Fibroblast of the conjunctiva (primary cell): ENCODE data around the gene MAGOH.
"Not testable (repeated sequence)": the region's sequence is repeated elsewhere in the genome, so short reads cannot be mapped to it uniquely, and the experiment has no call there.

Source experiments
- DNase-seq: peaks from one replicate; pipeline ENCODE4 v3.0.0-alpha.2; 2010; ENCODE audit warnings: low read depth

Gene MAGOH

DNA sequence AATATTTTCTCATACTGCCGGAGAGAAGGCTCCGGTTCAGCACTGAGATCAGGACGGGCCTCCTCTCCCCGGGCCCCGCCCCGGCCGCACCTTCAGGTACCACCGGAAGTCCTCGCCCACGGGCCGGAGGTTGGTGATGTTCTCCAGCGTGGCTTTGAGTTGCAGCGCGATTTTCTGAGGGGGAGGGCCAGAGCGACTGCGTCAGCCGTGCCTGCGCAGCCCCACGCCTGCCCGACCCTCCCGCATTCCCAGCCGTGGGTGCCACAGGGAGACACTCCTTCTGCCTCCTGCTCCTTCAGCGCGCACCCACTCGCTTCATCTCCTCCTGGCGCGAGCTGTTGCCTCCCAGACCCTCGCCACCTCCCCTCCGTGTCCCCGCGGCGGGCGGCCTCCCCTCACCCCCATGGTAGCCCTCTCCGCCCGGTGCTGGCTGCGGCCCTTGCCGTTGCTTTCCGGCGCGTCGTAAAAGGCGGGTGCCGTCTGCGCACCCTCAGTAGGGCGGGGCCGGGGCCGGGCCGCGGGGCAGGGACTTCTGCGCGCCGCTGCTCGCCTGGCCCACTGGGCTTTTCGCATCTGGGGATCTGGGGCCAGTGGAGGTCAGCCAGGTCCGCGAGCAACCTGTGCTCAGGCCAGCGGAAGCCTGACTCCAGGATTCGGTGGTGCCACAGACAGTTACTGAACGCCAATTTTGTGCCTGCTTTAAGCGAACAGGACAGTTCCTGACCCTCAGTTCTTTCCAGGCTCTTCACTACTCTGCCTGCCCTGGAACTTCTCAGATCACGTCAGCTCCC is 18.0 kb downstream of the MAGOH start, which contains the start of gene CZIB:
Gene CZIB (minus strand): TSS at position 464 of the 791 bp plus-strand sequence. CDS start 59 bp downstream, at position 405.
- peak; percentile 69 for DNase-seq

DNA sequence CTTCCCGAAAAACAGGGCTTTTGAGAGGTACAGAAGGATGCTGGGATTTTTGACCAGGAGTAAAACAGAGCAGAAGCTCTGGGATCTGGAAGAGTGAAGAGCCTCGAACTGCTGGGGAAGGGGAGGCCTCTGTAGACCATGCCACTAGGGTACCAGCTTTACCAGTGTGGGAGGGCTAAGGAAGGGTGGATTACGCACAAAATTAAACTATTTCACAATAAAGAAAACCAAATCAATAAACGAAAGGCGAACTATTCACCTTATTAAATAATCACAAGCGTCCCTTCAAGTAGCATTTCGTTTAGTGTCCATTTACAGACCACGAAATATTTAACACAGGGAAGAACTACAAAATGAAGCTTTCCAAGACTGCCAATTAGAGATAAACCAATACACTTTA is 18.6 kb downstream of the MAGOH start:
- DNase-seq = no peak

DNA sequence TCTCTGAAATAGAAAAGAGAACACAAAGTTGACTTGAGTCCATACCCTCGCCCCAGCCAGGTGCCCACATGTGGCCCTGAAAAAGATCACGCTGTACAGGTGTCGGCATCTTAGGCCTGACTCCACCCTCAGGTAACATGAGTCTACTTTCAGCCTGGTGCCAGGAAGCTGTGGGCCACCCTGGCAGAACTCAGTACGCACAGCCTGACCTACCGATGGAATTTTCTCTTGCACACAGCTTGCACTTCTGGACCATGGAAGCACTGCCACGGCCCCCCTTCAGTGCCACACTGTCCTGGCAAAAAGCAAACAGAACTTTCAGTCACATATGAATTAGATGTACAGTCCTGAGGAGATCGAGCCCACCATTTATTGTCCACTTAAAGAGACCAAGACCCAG is 20.1 kb downstream of the MAGOH start:
- DNase-seq = no peak

DNA sequence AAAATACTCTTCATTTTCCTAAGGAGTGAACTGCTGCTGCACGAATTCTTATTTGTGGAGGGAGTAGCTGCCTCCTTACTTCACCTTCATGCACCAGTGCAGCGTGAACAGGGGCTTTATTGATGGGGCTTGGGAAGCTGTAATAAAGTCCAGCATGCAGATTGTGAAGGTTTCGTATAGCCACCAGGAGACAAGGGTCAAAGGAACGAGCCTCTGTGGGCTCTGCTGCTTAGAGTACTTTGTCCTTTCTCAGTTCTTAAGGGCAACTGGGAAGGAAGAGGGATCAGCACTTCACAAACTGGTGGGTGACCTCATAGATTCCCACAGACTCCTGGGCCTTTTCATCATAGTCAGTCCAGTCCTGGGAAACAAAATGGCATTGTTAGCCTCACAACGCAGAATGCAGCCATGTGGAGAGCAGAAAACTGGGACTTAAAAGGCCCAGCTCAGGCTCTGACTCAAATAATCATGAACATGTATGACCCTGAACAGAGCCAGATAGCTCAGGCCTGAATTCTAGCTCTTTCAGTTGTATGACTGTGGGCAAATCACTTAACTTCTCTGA is 23.9 kb downstream of the MAGOH start:
- DNase-seq = no peak

DNA sequence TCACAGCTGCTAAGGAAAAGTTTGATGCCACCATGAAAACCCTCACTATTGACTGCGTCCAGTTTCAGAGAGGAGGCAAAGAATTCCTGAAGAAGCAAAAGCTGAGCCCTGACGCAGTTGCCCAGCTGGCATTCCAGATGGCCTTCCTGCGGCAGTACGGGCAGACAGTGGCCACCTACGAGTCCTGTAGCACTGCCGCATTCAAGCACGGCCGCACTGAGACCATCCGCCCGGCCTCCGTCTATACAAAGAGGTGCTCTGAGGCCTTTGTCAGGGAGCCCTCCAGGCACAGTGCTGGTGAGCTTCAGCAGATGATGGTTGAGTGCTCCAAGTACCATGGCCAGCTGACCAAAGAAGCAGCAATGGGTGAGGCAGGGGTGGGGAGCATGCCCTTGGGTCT is 27.4 kb downstream of the MAGOH start:
- no peak for DNase-seq

DNA sequence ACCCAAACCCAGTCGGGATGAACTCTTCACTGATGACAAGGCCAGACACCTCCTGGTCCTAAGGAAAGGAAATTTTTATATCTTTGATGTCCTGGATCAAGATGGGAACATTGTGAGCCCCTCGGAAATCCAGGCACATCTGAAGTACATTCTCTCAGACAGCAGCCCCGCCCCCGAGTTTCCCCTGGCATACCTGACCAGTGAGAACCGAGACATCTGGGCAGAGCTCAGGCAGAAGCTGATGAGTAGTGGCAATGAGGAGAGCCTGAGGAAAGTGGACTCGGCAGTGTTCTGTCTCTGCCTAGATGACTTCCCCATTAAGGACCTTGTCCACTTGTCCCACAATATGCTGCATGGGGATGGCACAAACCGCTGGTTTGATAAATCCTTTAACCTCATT is 28.0 kb downstream of the MAGOH start:
- no peak for DNase-seq

DNA sequence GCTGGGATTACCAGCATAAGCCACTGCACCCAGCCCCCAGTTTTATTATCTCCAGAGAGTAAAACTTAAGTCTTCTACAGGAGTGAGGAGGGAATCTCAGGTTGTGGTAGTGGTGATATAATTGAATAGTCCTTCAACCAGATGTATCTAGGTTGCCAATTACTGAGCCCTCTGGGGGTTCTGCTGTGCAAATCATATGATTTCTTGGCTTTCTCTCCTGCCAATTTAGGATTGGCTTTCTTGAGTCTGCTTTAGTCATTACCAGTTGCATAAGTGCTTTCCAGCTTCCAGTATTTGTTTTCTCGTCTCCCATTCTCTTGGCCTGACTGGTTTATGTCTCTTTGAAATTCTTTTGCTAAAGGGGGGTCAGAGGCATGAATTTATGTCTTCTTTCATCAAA is 30.6 kb downstream of the MAGOH start:
- DNase-seq = peak; percentile 60

DNA sequence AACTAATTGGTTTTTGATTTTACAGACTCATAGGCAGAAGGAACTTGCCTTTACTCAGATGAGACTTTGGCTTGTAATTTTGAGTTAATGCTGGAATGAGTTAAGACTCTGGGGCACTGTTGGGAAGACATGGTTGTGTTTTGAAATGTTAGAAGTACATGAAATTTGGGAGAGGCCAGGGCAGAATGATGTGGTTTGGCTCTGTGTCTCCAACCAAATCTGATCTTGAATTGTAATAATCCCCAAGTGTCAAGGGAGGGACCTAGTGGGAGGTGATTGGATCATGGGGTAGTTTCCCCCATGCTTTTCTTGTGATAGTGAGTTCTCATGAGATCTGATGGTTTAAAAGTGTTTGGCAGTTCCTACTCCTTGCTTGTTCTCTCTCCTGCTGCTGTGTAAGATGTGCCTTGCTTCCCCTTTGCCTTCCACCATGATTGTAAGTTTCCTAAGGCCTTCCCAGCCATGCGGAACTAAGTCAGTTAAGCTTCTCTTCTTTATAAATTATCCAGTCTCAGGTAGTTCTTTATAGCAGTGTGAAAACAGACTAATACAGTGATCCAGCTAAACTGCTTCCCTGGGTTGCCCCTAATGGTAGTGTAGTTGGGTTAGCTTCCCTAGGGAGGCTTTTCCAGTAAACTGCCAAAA is 31.5 kb downstream of the MAGOH start:
- no peak for DNase-seq

DNA sequence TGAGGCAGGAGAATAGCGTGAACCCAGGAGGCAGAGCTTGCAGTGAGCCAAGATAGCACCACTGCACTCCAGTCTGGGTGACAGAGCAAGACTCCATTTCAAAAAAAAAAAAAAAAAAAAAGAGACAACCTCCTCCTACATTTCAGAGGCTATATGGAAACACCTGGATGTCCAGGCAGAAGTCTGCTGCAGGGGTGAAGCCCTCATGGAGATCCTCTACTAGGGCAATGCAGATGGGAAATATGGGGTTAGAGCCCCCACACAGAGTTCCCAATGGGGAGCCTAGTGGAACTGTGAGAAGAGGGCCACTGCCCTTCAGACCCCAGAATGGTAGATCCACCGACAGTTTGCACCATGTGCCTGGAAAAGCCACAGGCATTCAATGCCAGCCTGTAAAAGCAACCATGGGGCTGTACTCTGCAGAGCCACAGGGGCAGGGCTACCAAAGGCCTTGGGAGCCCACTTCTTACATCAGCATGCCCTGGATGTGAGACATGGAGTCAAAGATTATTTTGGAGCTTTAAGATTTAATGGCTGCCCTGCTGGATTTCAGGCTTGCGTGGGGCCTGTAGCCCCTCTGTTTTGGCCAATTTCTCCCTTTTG is 32.1 kb downstream of the MAGOH start:
- not testable (repeated sequence) for DNase-seq

DNA sequence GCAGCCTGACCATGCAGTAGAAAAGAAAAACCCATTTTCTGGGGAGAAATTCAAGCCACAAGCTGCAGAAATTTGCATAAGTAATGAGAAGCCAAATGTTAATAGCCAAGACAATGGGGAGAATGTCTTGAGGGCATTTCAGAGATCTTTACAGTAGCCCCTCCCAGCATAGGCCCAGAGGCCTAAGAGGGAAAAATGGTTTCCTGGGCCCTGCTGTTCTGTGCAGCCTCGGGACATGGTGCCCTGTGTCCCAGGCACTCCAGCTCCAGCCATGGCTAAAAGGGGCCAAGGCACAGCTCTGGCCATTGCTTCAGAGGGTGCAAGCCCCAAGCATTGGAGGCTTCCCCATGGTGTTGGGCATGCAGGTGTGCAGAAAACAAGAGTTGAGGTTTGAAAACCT is 32.8 kb downstream of the MAGOH start:
- DNase-seq = not testable (repeated sequence)

DNA sequence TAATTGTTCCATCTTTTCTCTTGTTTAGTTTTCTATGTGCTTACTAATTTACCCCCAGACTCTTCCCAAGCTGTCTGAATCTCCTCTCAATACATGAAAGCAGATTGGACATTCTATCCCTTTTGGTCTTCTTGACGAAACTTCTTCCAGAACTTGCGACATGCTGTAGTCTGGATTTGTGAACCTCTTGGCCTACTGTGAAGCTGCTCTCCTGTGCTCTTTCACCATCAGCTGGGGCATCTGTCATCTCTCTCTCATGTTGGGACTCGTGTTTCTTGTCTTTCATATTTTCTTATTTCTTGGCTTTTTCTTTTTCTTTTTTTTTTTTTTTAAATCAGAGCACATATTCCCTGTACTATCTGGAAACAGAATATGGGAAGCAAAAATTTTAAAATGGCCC is 34.9 kb downstream of the MAGOH start:
- no peak for DNase-seq

DNA sequence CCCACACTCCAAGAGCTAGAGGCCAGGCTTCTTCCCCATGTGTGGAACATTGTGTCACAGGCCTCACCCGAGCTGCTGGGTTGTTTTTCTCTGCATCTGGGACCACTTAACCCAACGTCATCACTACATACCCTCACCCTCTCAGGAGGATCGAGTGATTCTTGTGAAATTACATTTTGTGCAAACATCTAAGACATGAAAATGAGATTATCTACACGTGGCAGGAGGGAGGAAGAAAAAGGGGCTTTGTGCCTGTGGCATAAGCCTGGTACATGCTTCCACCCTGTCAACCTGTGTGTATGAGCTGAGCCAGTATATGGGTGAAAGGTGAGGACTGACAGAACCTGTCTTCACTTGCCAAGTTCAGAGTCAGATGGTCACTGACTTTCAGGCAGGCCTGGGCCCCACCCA is 40.1 kb downstream of the MAGOH start:
- DNase-seq = peak; percentile 82

DNA sequence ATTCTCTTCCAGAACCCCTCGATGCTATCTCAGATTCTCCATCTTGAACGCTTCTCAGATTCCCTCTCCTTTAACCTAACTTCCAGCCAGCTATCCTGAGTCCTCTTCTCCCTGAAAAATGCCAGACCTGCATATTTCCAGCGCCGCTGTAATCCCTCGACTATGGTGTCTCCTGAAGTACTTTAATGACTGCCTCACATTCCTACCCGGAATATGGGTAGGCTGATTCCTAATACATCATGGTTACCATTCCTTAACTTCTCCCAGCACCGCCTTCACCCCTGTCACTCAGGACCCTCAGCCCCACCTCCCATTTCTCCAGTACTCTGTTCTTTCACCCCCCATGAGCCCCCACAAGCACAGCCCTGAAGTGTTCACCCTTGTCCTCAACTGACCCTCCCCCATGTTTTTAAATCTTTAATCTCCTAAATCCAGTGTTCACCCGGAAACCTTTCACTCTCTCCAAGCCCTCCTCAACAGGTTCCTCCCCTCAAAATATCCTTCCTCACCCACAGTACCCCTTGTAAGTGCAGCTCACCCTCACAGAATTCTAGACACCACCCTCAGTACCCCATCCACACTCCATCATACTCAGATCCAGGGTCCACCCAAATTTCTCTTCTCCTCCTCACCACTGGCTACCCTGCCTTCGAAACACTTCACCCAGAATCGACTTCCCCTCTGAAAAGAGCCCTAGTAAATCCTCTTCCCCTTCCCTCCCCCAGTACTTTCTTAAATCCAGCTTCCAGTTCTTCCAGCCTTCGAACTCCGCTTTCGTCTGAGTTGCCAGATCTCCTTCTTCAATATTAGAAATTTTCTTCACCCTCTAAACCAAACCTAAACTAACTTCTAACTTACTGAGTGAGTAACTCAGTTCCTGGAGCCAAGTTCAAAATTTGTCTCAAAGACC is 40.8 kb downstream of the MAGOH start:
- no peak for DNase-seq

DNA sequence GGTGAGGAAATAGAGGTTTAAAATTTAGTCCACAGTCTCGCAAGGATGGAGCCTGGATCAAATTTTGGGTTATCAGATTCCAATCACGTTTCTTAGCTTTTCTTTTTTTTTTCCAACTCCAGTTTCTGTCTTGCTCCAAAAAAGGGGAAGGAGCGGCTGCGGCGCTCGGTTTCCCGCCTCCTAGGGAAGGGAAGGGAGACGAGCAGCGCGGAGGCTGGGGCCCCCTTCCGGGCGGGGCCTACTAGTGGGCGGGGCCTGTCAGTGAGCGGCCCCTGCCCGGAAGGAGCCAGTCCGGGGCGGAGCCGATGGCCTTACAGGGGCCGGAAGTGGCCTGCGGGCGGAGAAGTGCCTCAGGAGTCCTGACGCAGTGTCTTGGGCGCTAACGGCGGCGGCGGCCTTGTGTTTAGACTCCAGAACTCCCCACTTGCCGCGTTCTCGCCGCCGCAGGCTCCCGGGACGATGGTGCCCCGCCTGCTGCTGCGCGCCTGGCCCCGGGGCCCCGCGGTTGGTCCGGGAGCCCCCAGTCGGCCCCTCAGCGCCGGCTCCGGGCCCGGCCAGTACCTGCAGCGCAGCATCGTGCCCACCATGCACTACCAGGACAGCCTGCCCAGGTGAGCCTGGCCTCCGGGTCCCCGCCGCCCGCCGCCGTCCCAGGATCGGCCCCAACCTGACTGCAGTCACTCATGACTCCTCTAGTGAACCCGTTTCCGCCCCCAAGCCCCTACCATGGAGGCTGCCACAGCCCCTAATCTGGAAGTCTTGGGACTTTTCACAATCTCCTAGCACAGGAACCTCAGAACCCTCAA is 41.6 kb downstream of the MAGOH start, which contains the start of gene CPT2:
Gene CPT2 (plus strand): TSS at position 340 of the 806 bp plus-strand sequence. CDS start 120 bp downstream, at position 460.
- DNase-seq = peak; percentile 85

DNA sequence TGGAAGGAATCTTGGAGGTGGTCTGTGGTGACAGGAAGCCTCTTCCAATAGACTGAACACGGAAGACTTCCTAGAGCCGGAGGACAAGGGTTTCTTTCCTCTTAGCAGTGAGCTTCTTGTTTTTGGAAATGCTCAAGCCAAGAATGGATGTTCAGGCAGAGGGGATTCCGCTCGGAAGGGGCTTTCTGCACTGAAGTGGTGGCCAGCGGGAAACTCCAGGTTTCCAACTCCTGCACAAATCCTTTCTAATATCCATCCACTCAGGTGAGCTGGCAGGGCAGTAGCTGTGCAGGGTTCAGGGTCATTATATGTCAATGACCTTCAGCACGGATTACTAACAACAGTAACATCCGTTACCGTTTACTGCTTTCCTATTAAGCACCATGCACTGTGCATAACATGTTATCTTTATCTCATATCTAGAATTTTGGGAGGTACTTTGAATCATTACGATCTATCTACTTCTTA is 42.3 kb downstream of the MAGOH start:
- no peak for DNase-seq

DNA sequence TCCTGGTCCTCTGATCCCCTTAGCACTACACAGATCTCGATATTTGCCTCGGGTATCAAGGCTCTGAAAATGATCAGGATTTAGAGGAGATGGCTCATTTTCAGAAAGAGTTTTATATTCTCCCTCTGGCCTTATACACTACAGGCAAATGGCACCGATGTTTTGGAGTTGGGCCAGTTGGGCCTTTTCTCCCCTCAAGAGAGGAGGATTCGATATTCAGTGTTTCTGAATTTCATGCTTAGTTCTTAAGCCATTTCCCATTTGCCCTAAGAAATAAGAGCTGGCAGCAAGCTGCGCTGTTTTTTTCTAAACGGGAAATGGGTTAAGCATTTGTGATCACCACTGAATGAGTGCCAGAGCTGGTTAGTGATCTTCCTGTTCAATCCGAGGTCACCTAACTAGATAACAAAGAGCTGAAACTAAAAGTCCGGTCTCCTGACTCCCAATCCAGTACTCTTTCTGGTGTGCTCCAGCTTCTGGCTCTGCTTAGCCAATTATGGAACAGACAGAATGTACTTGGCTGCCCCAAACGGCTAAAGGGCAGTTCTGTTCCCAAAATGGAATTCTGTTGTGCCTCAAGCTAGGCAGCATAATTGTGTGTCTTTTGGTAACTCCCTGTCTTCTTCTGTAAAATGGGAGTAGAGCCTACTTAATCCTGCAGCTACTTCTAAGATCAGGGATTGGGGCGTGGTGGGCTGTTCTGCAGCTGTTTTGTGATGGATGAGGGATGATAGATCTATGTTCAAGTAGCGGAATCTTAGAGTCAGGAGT is 42.9 kb downstream of the MAGOH start:
- DNase-seq = no peak

DNA sequence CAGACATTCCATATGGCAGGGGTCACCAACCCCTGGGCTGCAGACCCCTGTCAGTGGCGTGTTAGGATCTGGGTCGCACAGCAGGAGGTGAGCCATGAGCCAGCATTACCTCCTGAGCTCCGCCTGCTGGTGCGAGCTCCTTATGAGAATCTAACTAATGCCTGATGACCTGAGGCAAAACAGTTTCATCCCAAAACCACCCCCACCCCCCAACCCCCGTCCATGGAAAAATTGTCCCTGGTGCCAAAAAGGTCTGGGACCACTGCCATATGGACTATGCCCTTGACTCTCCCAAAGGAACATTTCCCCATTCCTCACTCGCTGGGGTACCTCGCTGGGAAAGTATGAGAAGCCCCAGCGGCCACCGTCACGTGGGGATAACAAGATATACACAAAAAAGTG is 48.1 kb downstream of the MAGOH start:
- no peak for DNase-seq

DNA sequence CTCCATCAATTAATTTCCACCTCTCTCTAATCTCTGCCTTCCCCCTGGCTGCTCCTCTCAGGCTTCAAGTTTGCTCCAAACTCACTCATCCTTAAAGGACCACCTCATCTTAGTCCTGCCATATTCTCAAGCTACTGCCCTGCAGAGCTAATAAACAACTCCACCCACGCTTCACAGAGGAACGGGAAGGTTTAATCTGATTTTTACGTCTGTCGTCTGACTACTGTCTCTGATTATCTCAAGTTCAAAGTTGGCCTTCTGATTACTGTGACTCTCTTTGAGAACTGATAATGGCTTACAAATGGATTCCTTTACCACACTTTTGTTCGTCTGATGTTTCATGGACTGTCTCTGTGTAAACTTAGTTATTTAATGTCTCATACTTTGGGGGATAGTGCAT is 49.3 kb downstream of the MAGOH start:
- no peak for DNase-seq

DNA sequence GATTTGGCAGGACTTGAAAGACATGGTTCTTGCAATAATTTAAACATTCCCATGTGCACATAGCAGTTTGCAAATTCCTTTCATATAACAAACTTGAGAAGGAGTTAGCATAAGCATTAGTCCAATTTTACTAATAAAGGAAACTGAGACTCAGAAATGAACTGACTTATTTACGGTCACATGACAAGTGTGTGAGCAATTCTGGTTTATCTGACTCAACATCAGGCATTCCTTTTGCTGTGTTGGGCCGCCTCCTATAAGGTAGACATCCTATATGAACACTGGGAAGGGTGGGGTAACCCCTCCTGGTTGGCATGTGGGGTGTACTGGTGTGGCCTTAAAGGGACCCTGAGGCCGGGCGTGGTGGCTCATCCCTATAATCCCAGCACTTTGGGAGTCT is 50.2 kb downstream of the MAGOH start:
- no peak for DNase-seq

DNA sequence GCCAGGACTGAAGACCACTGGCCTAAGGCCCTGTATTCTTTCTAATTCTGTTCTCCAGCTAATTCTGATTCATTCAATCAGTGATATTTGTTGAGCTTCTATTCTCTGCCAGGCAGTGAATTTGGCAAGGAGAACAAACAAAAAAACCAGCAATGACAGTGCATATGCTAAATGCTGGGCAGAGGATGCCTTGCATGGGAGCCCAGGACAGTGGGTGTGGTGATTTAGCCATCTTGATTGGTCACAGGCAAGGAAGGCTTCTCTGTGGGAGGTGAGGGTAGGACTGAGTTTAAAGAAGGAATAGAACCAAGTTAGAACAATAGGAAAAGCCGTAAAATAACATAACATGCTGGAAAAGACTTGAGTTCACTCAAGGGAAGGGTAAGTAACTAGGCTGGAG is 50.9 kb downstream of the MAGOH start:
- DNase-seq = no peak
